ENCODE results near the gene KIF18A. TPM values are rescaled to one million over a fixed set of nuclear protein-coding genes. Genes with fewer than 3 reads are reported as not detected.

KIF18A gene
- total and polyA plus RNA-seq, 4 donors = 0.08 to 21.4 (median 0.20) TPM

GRCh38 chr11:28077521-28077920 is 30.4 kb downstream of the KIF18A start:
- TF ChIP-seq RAD21 (IDR thresholded peaks at IDR 0.05) (no peak), TAF1 (conservative IDR thresholded peaks at IDR 0.05) (no peak), NR2F2 (IDR thresholded peaks at IDR 0.05) (no peak), HNF4A (conservative IDR thresholded peaks at IDR 0.05) (no peak)
- TF ChIP-seq, protein P1, sequence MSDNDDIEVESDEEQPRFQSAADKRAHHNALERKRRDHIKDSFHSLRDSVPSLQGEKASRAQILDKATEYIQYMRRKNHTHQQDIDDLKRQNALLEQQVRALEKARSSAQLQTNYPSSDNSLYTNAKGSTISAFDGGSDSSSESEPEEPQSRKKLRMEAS (IDR thresholded peaks at IDR 0.05) = no peak
- Histone ChIP-seq H3K27me3 (ENCODE audit: control insufficient read depth in 4 of 4, insufficient read depth in 4 of 4, low read length in 3 of 4) (no peaks in the 10 kb centered on the region), H3K36me3 (ENCODE audit: control insufficient read depth in 4 of 4, insufficient read depth in 3 of 4, low read depth in 1 of 4, low read length in 3 of 4) (no peaks in the 10 kb centered on the region), H3K9ac (ENCODE audit: low read depth in 1 of 2, low read length in 2 of 2) (no peak overlapping the region), H3K9me3 (ENCODE audit: control insufficient read depth in 4 of 4, low read length in 3 of 4) (no peaks in the 10 kb centered on the region), H3K4me3 (ENCODE audit: low read depth in 1 of 3, low read length in 3 of 3) (no peak overlapping the region), H3K27ac (ENCODE audit: low read depth in 1 of 2, low read length in 2 of 2) (no peak overlapping the region), H3K4me1 (ENCODE audit: control insufficient read depth in 4 of 4, insufficient read depth in 4 of 4, low read length in 3 of 4) (no peaks in the 10 kb centered on the region)
- 93% methylated on average over 3 of the region's 3 CpGs for WGBS
- DNase-seq (ENCODE audit: low spot score) = no peak

- H3K4me1 ChIP-seq (ENCODE audit: control insufficient read depth in 4 of 4, insufficient read depth in 4 of 4, low read length in 3 of 4) = no peaks in the 10 kb centered on the region
- TF ChIP-seq JUND (IDR thresholded peaks at IDR 0.05) (no peak), ZBTB33 (IDR thresholded peaks at IDR 0.05) (no peak), HNF4A (conservative IDR thresholded peaks at IDR 0.05) (no peak)
- H3K9ac ChIP-seq (ENCODE audit: low read depth in 1 of 2, low read length in 2 of 2) = no peak overlapping the region
- no peak for DNase-seq (ENCODE audit: low spot score)
- no peak overlapping the region for H3K27ac ChIP-seq (ENCODE audit: low read depth in 1 of 2, low read length in 2 of 2)
- 75% methylated on average over 2 of the region's 2 CpGs for WGBS
- no peak overlapping the region for H3K4me3 ChIP-seq (ENCODE audit: low read depth in 1 of 3, low read length in 3 of 3)
- no peaks in the 10 kb centered on the region for H3K36me3 ChIP-seq (ENCODE audit: control insufficient read depth in 4 of 4, insufficient read depth in 3 of 4, low read depth in 1 of 4, low read length in 3 of 4)
- H3K9me3 ChIP-seq (ENCODE audit: control insufficient read depth in 4 of 4, low read length in 3 of 4) = no peaks in the 10 kb centered on the region
- no peaks in the 10 kb centered on the region for H3K27me3 ChIP-seq (ENCODE audit: control insufficient read depth in 4 of 4, insufficient read depth in 4 of 4, low read length in 3 of 4)
Measured at GRCh38 chr11:28072321-28072720, 35.6 kb downstream of the KIF18A start.

GRCh38 chr11:28071305-28071704 is 36.7 kb downstream of the KIF18A start:
- Histone ChIP-seq H3K36me3 (ENCODE audit: control insufficient read depth in 4 of 4, insufficient read depth in 3 of 4, low read depth in 1 of 4, low read length in 3 of 4) (no peaks in the 10 kb centered on the region), H3K4me3 (ENCODE audit: low read depth in 1 of 3, low read length in 3 of 3) (no peak overlapping the region), H3K27ac (ENCODE audit: low read depth in 1 of 2, low read length in 2 of 2) (no peak overlapping the region), H3K9ac (ENCODE audit: low read depth in 1 of 2, low read length in 2 of 2) (no peak overlapping the region), H3K9me3 (ENCODE audit: control insufficient read depth in 4 of 4, low read length in 3 of 4) (no peaks in the 10 kb centered on the region), H3K27me3 (ENCODE audit: control insufficient read depth in 4 of 4, insufficient read depth in 4 of 4, low read length in 3 of 4) (no peaks in the 10 kb centered on the region), H3K4me1 (ENCODE audit: control insufficient read depth in 4 of 4, insufficient read depth in 4 of 4, low read length in 3 of 4) (no peaks in the 10 kb centered on the region)
- DNase-seq (ENCODE audit: low spot score) = no peak
- WGBS = 98% methylated on average over 1 of the region's 1 CpG
- TF ChIP-seq HNF4G (IDR thresholded peaks at IDR 0.05) (no peak), YY1 (IDR thresholded peaks at IDR 0.05) (no peak)
- TF ChIP-seq, protein P2, sequence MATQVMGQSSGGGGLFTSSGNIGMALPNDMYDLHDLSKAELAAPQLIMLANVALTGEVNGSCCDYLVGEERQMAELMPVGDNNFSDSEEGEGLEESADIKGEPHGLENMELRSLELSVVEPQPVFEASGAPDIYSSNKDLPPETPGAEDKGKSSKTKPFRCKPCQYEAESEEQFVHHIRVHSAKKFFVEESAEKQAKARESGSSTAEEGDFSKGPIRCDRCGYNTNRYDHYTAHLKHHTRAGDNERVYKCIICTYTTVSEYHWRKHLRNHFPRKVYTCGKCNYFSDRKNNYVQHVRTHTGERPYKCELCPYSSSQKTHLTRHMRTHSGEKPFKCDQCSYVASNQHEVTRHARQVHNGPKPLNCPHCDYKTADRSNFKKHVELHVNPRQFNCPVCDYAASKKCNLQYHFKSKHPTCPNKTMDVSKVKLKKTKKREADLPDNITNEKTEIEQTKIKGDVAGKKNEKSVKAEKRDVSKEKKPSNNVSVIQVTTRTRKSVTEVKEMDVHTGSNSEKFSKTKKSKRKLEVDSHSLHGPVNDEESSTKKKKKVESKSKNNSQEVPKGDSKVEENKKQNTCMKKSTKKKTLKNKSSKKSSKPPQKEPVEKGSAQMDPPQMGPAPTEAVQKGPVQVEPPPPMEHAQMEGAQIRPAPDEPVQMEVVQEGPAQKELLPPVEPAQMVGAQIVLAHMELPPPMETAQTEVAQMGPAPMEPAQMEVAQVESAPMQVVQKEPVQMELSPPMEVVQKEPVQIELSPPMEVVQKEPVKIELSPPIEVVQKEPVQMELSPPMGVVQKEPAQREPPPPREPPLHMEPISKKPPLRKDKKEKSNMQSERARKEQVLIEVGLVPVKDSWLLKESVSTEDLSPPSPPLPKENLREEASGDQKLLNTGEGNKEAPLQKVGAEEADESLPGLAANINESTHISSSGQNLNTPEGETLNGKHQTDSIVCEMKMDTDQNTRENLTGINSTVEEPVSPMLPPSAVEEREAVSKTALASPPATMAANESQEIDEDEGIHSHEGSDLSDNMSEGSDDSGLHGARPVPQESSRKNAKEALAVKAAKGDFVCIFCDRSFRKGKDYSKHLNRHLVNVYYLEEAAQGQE (IDR thresholded peaks at IDR 0.05) = no peak
